Measurements from ENCODE around the gene A1BG.

The A1BG gene, protein sequence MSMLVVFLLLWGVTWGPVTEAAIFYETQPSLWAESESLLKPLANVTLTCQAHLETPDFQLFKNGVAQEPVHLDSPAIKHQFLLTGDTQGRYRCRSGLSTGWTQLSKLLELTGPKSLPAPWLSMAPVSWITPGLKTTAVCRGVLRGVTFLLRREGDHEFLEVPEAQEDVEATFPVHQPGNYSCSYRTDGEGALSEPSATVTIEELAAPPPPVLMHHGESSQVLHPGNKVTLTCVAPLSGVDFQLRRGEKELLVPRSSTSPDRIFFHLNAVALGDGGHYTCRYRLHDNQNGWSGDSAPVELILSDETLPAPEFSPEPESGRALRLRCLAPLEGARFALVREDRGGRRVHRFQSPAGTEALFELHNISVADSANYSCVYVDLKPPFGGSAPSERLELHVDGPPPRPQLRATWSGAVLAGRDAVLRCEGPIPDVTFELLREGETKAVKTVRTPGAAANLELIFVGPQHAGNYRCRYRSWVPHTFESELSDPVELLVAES

DNA sequence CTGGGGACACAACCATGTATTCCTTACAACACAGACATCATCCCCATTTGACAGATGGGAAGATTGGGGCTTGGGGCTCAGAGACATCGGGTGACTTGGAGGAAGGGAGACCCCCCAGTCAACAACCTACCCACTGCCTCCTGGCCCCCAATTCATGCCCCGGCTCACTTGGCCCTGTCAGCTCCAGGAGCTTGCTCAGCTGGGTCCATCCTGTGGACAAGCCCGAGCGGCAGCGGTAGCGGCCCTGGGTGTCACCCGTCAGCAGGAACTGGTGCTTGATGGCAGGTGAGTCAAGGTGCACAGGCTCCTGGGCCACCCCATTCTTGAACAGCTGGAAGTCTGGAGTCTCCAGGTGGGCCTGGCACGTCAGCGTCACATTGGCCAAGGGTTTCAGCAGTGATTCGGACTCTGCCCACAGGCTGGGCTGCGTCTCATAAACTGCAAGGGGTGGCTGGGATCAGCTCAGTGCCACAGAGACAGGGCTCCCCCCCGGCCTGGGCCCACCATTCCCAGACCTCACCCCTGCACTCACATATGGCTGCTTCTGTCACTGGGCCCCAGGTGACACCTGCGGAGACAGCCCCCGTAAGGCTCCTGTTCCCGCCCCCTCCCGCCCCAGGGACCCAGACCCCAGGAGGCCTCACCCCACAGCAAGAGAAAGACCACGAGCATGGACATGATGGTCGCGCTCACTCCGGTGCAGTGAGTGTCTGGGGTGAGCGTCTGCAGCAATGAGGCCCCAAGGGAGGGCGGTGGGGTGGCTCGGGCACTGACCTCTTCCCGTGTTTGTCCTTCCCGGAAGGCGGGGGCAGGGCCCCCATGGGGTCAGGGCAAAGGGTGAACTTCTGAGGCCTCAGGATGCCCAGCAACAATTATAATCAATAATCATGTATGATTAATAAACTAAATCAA is at the start of gene A1BG:
TSS of gene A1BG (minus strand) at position 733 of the 912 bp plus-strand sequence. CDS start at position 678, 55 bp downstream.
- no peak for DNase-seq (ENCODE audit: low read depth)

DNA sequence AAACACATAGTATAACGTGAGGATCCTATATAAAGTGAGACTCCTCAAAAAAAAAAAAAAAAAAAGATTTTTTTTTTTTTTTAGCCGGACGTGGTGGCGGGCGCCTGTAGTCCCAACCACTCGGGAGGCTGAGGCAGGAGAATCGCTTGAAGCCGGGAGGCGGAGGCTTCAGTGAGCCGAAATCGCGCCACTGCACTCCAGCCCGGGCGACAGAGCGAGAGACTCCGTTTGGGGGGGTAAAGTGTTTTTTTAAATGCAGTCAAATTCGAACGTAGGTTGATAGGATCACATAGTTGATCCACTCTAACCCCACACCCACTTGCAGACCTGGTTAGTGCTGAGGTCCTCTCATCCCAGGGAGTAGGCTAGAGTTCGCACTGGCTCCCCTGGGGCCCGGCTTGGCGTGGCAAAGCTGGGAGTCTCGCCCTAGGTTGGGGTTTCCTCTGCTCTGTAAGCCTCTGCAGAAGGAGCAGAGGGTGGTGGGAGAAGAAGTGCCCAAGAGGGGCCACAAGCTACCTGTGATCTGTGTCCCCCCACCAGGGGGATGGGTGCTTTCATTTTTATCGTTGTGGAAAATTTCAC is 48.6 kb upstream of the A1BG start:
- no peak for DNase-seq (ENCODE audit: low read depth)

DNA sequence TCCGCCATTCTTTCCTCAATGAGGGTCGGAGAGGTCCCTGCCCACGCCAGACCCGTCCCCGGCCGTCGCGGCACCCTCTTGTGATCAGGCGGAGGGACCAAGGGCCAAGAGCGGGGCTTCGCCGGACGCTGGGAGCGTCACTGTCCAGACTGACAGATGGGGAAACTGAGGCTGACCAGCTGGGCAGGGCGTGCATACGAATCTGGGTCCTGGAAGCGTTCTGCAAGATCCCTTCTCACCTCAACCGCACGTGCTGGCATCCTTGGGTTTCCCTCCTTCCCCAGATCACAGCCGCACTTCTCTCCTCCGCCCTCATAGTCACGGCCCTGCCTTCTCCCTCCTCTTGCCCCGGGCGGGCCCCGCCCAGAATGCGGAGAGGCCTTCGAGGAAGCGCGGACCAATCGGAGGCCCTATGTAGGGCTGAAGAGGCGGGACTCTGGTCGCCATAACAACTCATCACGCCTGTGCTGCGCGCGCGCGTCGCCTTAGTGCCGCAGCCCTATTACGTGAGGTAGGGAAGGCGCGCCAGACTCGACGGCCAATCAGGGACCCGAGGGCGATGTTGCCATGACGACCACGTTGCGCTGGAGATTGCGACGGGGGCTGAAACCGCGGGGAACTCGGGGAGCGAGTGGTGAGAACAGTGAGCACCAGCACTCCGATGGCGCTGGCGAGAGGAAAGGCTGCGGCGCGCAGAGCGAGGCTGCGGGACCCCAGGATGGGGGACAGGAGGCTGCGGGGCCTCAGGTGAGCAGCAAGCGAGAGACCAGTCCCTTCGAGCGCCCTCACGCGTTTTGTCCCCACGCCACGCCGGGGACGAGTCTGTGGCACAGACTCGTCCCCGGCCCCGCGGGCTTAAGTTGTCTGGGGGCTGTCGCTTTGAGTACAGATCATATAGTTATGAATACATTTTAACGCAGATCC is 47.9 kb upstream of the A1BG start:
- DNase-seq (ENCODE audit: low read depth): peak; percentile 96

DNA sequence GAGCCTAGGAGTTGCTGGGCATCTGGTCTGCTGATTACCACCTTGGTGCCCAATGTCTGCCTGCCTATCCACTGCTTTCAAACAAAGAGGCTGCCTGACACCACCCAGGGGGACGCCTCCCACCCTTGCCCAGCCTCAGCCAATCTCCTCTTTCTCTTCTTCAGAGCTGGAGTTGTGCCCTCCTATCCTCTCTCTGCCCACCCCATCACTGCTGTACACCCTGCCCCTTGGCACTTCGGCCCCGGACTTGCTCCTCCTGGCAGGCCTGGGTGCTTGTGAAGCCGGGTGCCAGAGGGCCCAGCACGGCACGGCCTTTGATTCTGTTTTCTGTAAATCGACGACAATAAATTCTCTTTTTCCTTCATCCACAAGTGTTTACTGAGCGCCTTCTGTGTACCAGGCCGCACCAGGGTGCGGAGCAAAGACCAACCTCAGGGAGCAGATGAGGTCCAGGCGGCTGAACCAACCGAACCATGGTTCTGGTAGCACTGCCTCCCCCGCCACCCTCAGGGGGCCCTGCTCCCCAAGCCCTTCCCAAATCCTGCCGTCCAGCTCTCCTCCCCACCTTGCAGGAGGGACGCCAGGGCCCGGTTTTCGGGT is 47.1 kb upstream of the A1BG start:
- DNase-seq (ENCODE audit: low read depth): no peak

DNA sequence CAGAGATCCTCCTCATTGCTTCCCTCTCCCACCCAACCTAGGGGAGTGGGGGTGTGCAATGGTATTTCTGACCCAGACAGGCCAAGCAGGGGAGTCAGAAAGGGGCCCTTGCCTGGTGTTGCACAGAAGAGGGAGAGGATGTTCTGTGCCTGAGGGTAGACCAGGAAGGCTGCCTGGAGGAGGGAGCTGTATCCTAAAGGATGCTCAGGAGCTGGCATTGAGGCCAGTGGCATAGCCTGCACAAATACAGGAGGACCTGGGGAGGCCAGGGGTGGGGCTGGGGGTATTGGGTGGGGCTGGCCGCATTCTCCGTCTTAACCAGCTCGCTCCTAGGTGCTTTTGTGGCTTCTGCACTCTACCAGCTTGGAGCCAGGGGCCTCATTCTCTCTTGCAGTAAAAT is 46.6 kb upstream of the A1BG start:
- DNase-seq (ENCODE audit: low read depth): no peak

DNA sequence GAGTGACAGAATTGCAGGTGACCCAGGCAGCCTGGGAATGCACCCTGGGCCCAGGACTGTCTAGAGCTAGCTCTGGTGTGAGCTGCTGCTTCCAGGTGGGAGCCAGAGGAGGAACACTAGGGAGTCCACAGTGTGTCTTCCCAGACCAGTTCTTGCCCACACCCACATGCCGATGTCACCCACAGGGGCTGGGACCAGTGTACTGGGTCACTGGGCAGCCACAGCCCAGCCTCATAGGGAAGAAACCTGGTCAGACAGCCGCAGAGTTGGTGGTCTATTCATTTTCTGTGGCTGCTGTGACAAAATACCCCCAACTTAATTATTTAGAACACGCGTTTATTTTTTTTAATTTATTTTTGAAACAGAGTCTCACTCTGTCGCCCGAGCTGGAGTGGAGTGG is 45.3 kb upstream of the A1BG start:
- DNase-seq (ENCODE audit: low read depth): no peak

DNA sequence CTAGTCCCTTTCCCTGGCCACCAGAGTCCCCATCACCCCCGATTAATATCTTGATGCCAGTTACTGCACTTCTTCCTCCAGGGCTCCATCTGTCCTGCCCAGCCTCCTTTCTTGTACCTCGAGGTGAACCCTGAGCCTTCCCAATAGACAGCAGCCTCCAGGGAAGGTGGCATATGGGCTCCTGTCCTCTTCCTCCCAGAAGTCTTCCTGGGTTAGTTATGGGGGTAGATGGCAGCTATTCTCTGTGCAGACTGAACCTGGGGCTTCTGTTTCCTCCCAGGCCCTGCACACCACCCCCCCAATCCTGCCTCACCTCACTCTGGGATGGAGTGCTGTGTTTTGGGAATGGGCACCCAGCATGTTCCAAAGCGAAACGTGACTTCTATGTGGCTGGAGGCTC is 44.8 kb upstream of the A1BG start:
- DNase-seq (ENCODE audit: low read depth): no peak

DNA sequence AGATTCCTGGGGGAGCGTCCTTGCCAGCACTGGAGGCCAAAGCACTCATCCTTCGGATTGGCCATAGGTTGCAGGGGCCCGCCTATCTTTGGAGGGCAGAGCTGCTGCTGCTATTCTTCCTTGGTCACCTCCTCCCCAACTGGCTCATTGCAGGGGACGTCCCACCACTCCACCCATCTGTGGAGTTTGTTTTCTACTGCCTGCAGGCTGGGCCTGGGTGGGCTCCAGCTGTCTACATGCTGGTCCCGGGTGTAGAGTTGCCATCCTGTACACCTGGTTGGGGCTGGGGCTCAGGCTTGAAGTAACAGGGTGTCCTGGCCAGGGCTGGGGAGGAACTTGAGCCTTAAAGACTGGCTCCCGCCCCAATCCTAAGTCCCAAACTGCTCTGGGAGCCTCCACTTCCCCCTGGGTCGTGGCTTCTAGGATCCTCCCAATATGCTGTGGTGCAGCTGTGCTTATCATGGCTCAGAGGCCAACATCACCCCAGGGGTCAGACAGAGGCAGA is 44.3 kb upstream of the A1BG start:
- DNase-seq (ENCODE audit: low read depth): no peak

DNA sequence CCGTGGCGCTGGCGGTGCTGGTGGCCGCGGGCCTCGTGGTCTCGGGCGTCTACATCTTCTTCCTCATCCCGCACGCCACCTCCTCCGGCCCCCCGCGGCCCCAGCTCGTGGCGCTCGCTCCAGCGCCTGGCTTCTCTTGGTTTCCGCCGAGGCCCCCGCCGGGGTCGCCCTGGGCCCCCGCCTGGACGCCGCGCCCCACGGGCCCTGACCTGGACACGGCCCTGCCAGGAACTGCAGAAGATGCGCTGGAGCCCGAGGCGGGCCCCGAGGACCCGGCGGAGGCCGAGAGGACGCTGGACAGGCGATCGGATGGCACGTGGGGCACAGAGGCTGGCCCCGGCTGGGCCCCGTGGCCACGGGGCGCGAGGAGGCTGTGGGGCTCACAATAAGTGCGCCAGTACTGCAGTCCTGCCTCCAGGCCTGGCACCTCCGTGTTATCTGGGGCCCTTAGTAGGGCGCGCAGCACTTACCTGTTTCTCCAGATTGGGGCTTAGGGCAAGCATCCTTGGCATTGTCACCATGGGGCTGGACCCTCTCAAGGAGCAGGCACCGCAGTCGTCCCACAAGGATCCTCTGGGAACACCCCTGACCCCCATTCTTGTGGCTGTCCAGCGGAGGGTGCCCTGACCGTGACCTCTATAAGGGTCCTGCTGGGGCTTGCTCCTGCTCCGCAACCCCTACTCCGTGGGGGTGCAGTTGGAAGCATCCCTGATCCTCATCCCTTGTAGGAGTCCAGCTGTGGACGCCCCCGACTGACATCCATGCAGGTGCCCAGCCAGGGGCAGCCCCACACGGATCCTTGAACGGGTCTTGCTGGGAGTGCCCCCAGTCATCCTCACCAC is 43.6 kb upstream of the A1BG start:
- DNase-seq (ENCODE audit: low read depth): no peak

DNA sequence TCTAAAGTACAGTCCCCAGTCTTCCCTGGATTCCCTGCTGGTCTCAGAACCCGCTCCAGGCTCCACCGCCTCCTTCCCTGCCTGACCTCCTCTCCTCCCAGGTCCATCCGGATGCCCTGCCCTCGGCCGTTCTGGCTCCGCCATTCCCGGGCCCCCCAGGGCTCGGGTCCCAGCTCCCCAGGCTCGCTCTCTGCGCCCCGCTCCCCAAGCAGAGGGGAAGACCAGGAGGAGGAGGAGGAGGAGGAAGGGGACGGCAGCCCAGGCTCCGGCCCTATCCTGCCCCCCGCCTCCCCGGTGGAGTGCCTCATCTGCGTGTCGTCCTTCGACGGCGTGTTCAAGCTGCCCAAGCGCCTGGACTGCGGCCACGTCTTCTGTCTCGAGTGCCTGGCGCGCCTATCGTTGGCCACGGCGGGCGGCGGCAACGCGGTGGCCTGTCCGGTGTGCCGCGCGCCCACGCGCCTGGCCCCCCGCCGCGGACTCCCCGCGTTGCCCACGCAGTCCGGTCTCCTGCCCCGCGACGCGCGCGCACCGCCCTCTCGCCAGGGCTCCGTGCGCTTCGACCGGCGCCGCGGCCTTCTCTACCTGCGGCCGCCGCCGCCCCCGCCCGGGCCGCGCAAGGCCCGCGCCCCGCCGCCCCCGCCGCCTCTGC is 42.8 kb upstream of the A1BG start:
- DNase-seq (ENCODE audit: low read depth): no peak

DNA sequence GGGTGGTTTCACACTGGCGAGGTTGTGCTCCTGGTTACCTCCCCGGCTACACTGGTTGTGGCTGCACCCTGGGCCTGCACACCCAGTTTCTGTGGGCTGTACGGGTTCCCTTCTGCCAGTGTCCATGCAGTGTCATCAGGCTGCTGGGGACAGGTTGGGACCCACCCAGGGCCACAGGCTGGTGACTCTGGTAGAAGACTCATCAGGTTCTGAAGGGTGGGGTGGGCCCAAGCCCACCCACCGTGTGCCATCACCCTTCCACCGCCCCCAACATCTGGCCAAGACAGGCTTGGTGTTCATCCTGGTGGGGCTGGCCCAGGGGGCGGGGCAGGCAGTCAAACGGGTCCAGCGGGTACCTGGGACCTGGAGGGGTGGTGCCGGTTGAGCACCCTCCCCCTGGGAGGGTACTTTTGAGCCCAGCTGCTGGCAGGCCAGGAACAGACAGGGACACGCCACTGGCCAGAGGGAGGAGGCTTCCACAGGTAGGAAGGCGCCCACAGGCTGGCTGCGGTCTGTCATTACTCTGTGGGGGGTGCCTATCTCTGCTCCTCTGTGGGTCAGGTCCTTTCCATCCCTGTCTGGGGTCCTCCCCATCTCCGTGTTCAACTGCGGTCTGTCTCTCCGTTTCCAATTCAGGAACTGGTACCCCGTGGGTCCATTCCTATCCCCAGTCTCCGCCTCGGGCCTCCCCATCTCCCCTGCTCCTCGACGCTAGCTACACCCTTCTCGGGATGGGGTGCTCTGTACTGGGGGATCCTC is 42.1 kb upstream of the A1BG start, which contains the start of gene RNF225:
TSS of gene RNF225 (plus strand) at position 437 of the 759 bp plus-strand sequence. CDS start 434 bp downstream, outside the sequence.
- DNase-seq (ENCODE audit: low read depth): no peak

DNA sequence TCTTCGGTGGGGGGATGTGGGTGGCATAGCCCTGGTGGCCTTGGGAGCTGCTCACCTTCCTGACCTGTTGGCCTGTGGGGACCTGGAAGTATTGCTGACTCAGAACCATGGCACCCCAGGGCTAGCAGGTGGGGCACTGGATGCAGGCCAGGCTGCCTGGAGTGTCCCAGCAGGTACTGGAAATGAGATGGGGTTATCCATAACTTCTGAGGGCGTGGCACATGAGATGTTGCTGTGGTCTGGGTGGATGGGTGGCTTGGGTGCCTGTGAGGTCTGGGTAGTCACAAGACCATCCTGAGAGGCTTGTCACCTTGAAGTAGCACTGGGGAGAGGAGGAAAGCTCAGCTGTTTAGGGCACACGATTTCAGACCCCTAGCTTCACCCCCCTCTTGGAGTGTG is 41.5 kb upstream of the A1BG start:
- DNase-seq (ENCODE audit: low read depth): no peak

DNA sequence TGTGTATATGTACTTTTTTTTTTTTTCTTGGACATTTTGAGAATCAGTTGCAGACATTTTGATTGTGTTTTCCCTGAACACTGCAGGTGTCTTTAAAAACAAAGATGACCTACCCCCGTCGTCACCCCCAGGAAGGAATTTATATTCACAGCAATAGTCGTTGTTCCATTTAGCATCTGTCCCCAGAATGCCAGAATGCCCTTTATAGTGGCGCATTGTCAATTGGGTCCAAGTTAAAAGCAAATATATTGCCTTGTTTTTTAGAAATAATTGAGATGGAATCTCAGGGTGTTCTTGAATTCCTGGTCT is 40.4 kb upstream of the A1BG start:
- DNase-seq (ENCODE audit: low read depth): no peak

DNA sequence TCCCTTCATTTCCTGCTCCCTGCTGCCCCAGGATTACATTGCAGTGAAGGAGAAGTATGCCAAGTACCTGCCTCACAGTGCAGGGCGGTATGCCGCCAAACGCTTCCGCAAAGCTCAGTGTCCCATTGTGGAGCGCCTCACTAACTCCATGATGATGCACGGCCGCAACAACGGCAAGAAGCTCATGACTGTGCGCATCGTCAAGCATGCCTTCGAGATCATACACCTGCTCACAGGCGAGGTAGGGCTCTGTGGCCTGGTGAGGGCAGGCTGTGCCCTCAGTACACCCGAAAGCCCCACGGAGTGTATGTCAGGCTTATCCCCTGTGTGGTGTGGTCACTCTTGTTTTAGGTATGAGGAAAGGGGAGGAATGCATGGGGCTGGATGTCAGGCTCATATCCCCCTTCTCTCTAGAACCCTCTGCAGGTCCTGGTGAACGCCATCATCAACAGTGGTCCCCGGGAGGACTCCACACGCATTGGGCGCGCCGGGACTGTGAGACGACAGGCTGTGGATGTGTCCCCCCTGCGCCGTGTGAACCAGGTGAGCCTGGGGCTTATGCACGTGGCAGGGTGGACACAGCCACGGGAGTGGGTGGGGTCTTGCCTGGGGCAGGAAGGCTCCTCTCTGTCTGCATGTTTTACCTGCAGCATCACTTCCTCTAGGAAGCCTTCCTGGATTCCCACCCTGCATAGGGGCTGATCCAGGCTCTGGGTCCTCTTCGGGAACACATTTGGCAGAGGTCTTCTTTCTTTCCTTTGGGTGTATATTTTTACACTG is 39.8 kb upstream of the A1BG start:
- DNase-seq (ENCODE audit: low read depth): no peak

DNA sequence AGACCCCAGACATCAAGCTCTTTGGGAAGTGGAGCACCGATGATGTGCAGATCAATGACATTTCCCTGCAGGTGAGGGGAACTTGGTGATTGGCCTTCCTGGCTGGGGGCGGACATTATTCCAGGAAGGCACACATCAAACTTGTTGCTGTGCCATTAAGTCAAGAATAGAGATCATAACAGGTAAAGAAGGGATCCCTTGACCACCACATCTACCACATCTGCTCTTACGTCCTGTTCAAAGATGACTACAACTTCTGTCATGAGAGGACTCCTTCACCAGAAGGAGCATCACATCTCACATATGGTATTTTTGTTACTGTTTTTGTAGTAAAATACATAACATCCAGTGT is 34.9 kb upstream of the A1BG start:
- DNase-seq (ENCODE audit: low read depth): no peak

DNA sequence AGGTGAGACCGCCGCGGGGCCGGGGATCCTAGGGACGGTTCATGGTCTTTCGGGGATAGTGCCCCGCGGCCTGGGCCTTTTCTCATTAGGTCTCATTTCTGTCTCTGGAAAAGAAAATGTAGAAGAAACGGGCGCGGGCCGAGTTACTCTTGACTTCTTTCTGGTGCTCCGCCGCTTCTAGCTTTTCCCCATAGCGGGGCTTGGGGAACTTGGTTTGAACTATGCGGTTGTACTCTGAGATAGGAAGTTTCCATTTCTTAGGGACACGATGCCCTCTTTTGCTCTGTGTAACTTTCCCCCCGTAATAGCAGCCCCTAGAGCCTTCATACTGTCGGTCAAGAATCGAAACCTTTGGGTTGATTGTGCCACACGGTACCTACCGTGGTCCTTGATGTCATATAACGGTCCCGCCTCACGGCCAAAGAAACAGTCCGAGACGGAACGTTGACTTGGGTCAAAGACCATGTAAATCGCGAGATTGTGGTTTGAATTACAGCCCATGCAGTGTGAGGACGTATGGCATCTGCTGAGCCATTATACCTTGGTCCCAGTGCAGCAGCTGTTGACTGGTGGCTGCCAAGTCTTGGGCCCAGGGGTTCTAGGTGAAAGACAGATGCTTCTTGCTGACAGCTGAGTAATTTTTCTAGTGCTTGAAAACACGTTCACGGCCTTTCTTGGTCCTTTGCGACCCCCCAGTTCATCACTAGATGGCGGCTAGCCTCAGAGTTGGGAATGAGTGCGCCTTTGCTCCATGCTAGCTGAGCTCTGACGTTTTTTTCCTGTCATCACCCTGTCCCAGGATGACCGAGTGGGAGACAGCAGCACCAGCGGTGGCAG is 34.3 kb upstream of the A1BG start:
- DNase-seq (ENCODE audit: low read depth): no peak
